K562 (cell line): ENCODE results near the gene TP73. TPM values are rescaled to one million over a fixed set of nuclear protein-coding genes. Genes with fewer than 3 reads are reported as not detected.

ENCODE experiments used
- ATAC-seq: fragments of 200-7000 bp; cut with Tn5 transposase; 3 replicates; pipeline ENCODE4 v1.9.1; 2020; ENCODE audit warnings: moderate library complexity
- BruUV-seq: library from RNA; stranded (reverse); fragments of 400-500 nt; replicated peaks from 2 replicates; lab custom pipeline; 2021; lab: Mats Ljungman, UMichigan
- CTCF ChIA-PET: fragments of 300-600 bp; formaldehyde crosslinking; extraction: SDS; loops from one replicate; lab custom pipeline; 2021; ENCODE audit warnings: low intra/inter-chr PET ratio; lab: Yijun Ruan, JAX
- POLR2A ChIA-PET: fragments of 300-600, 350-650 bp; sonication (Branson Sonifier 250); formaldehyde crosslinking; extraction: SDS; loops from one replicate; lab custom pipeline; 2021; ENCODE audit warnings: antibody characterized with exemption, inconsistent platforms; lab: Yijun Ruan, JAX
- DNase-seq, 4 experiments: peaks; one replicate each; pipeline versions ENCODE4 v3.0.0 to v3.0.0-alpha.2; 2011 to 2018; ENCODE audit warnings: low spot score in 3 of 4, mixed read lengths in 3 of 4; ENCODE audit errors: extremely low read depth in 1 of 4
- FAIRE-seq: peaks from 2 replicates; lab custom pipeline; 2011; peaks lifted over from hg19 to GRCh38; lab: Jason Lieb, UNC
- H2AFZ ChIP-seq: 2 replicates; pipeline ENCODE4 v1.6.0; 2011; ENCODE audit warnings: low read depth, low read length, control low read depth, inconsistent platforms
- H3K27ac ChIP-seq: fragments of 200-600 bp; 3 replicates; pipeline ENCODE4 v1.8.0; 2011; ENCODE audit warnings: low read depth, mild to moderate bottlenecking, control low read depth, inconsistent platforms, low read length, moderate library complexity, mixed read lengths; ENCODE audit errors: extremely low read depth
- H3K27me3 ChIP-seq, 2 experiments: fragments of 300-600 bp in 1 of 2; 2 replicates in 1 of 2; 3 replicates in 1 of 2; pipeline versions ENCODE4 v1.6.0 to v1.8.0; 2011; ENCODE audit warnings: inconsistent platforms in 2 of 2, low read length in 2 of 2, mild to moderate bottlenecking in 1 of 2, mixed read lengths in 1 of 2, moderate library complexity in 1 of 2; ENCODE audit not compliant: control insufficient read depth in 2 of 2, insufficient read depth in 2 of 2
- H3K36me3 ChIP-seq: fragments of 300-600 bp; 3 replicates; pipeline ENCODE4 v1.8.0; 2011; ENCODE audit warnings: mild to moderate bottlenecking, low read length, inconsistent platforms; ENCODE audit not compliant: control insufficient read depth, insufficient read depth
- H3K4me1 ChIP-seq, 2 experiments: fragments of 200-600 bp in 1 of 2; replicated peaks in 1 of 2; 2 replicates in 1 of 2; 3 replicates in 1 of 2; pipeline versions ENCODE4 v1.5.1 to v1.8.0; 2011; ENCODE audit warnings: inconsistent platforms in 2 of 2, low read length in 2 of 2, mild to moderate bottlenecking in 1 of 2, mixed read lengths in 1 of 2, moderate library complexity in 1 of 2; ENCODE audit not compliant: control insufficient read depth in 2 of 2, insufficient read depth in 2 of 2
- H3K4me2 ChIP-seq: 2 replicates; pipeline ENCODE4 v1.6.1; 2011; ENCODE audit warnings: low read length, control low read depth, inconsistent platforms, mixed read lengths; ENCODE audit not compliant: insufficient read depth
- H3K4me3 ChIP-seq: fragments of 200-600 bp; sonication (generic), shearing (Covaris generic); 2 replicates; pipeline ENCODE4 v1.5.1; 2016; ENCODE audit warnings: control low read depth, inconsistent platforms
- H3K79me2 ChIP-seq: fragments of 200-600 bp; 3 replicates; pipeline ENCODE4 v1.8.0; 2011; ENCODE audit warnings: low read length, inconsistent platforms; ENCODE audit not compliant: control insufficient read depth, insufficient read depth
- H3K9ac ChIP-seq, 2 experiments: 2 replicates each; pipeline versions ENCODE4 v1.6.0 to v1.6.1; 2011; ENCODE audit warnings: low read depth in 2 of 2, low read length in 2 of 2, control low read depth in 1 of 2, inconsistent platforms in 1 of 2, mild to moderate bottlenecking in 1 of 2, mixed read lengths in 1 of 2; ENCODE audit not compliant: insufficient read depth in 1 of 2
- H3K9me1 ChIP-seq: one replicate; pipeline ENCODE4 v1.6.0; 2011; ENCODE audit warnings: inconsistent platforms, mild to moderate bottlenecking, low read length, moderate library complexity; ENCODE audit not compliant: control insufficient read depth, insufficient read depth
- H3K9me3 ChIP-seq: replicated peaks from 2 replicates; pipeline ENCODE4 v1.5.1; 2011; ENCODE audit warnings: low read depth, low read length, inconsistent platforms; ENCODE audit not compliant: control insufficient read depth, insufficient read depth
- H4K20me1 ChIP-seq: replicated peaks from 2 replicates; pipeline ENCODE4 v1.6.1; 2011; ENCODE audit warnings: low read length, inconsistent platforms, mixed read lengths; ENCODE audit not compliant: control insufficient read depth, insufficient read depth
- FOXM1 ChIP-seq, 2 experiments: fragments of 450-650 bp in 1 of 2; sonication (generic) in 1 of 2; formaldehyde crosslinking in 1 of 2; IDR thresholded peaks; 2 replicates each; pipeline versions ENCODE4 v1.6.1 to v1.9.0; 2017 to 2022; ENCODE audit warnings: low read depth in 2 of 2, mild to moderate bottlenecking in 2 of 2, missing genetic modification reagents in 1 of 2, moderate library complexity in 1 of 2
- ZNF57 ChIP-seq: fragments of 450-650 bp; formaldehyde crosslinking; IDR thresholded peaks from 2 replicates; pipeline ENCODE4 v1.4.0; 2020; ENCODE audit warnings: mild to moderate bottlenecking, moderate library complexity
- WGBS: fragments of 100-300 bp; shearing (Covaris generic); methylation state at CpG from one replicate; pipeline ENCODE4 v1.1.6; 2016; ENCODE audit warnings: low coverage, mixed read lengths; ENCODE audit not compliant: insufficient coverage; ENCODE audit errors: missing lambda C conversion rate; 5-methylcytosine and 5-hydroxymethylcytosine counted together
- in situ Hi-C: fragments of 300-500 bp; cut with MboI; formaldehyde crosslinking; loops from 4 replicates; pipeline ENCODE4 v1.15.0; 2018; ENCODE audit warnings: inconsistent platforms, mixed read lengths
- intact Hi-C: fragments of 100-400 bp; cut with micrococcal nuclease; formaldehyde crosslinking; loops from 2 replicates; pipeline ENCODE4 v1.14.2; 2022
- polyA plus RNA-seq, 8 experiments: library from polyadenylated mRNA; depleted of rRNA in 4 of 8; stranded (reverse) in 5 of 8; unstranded in 3 of 8; fragments of >200 nt; fragmentation: Nextera tagmentation in 2 of 8; fragmentation: Illumina TruSeq in 1 of 8; extraction: Ambion mirVana in 2 of 8; extraction: Trizol in 1 of 8; gene quantifications; 2 replicates each; pipeline versions ENCODE4 v1.2.1 to v1.2.3, GENCODE V29; 2011 to 2014; ENCODE audit warnings: inconsistent platforms in 1 of 8, missing spikeins in 1 of 8
- total RNA-seq, 7 experiments: library from RNA; depleted of rRNA in 6 of 7; stranded (reverse); fragments of >200 nt in 6 of 7; fragmentation: Illumina TruSeq in 2 of 7; extraction: Trizol in 2 of 7; gene quantifications; 2 replicates each; pipeline versions ENCODE4 v1.2.1 to v1.2.3, GENCODE V29; 2011 to 2021; ENCODE audit warnings: low replicate concordance in 1 of 7
- TF ChIP-seq, protein P1 (sequence below): sonication (generic); formaldehyde crosslinking; IDR thresholded peaks from 2 replicates; pipeline ENCODE4 v1.8.0; 2022; ENCODE audit warnings: mild to moderate bottlenecking, missing genetic modification reagents
- TF ChIP-seq, protein P2 (sequence below): fragments of 450-650 bp; IDR thresholded peaks from 2 replicates; pipeline ENCODE4 v1.6.1; 2014; ENCODE audit warnings: low read depth, mild to moderate bottlenecking, moderate library complexity, borderline replicate concordance

Gene TP73
- total and polyA plus RNA-seq, 9 of the 15 experiments (the other 6 are each of a cell fraction or from before 2014, with no cell fraction given) = 0.07 to 1.6 (median 0.40) TPM; not detected in 2

DNA sequence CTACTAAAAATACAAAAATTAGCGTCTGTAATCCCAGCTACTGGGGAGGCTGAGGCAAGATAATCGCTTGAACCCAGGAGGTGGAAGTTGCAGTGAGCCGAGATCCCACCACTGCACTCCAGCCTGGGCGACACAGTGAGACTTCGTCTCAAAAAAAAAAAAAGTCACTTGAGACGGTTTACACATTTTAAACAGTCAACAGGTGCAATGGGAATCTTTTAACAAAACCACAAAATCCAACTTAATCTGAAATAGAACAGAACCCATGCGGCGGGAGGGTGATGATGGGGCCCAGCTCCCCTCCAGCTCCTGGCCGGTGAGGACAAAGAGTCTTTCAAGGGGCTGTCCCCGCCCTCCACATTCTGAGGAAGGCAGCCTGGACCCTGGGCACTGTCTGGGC is 48.3 kb downstream of the TP73 start:
- TF ChIP-seq FOXM1 (IDR thresholded peaks at IDR 0.05; ENCODE audit: low read depth) = no peak
- TF ChIP-seq FOXM1 (CRISPR knock-in tag; IDR thresholded peaks at IDR 0.05; ENCODE audit: low read depth) = no peak
- TF ChIP-seq, protein P1, sequence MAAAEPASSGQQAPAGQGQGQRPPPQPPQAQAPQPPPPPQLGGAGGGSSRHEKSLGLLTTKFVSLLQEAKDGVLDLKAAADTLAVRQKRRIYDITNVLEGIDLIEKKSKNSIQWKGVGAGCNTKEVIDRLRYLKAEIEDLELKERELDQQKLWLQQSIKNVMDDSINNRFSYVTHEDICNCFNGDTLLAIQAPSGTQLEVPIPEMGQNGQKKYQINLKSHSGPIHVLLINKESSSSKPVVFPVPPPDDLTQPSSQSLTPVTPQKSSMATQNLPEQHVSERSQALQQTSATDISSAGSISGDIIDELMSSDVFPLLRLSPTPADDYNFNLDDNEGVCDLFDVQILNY (CRISPR knock-in tag) = no peak
- TF ChIP-seq, protein P2, sequence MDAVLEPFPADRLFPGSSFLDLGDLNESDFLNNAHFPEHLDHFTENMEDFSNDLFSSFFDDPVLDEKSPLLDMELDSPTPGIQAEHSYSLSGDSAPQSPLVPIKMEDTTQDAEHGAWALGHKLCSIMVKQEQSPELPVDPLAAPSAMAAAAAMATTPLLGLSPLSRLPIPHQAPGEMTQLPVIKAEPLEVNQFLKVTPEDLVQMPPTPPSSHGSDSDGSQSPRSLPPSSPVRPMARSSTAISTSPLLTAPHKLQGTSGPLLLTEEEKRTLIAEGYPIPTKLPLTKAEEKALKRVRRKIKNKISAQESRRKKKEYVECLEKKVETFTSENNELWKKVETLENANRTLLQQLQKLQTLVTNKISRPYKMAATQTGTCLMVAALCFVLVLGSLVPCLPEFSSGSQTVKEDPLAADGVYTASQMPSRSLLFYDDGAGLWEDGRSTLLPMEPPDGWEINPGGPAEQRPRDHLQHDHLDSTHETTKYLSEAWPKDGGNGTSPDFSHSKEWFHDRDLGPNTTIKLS = no peak
- no peak for TF ChIP-seq ZNF57 (CRISPR knock-in tag)
- Histone ChIP-seq H4K20me1 (peaks cover 67% of the 10 kb centered on the region), H3K9me1 (no peaks in the 10 kb centered on the region), H3K4me1 (peaks cover 0 to 64% of the 10 kb centered on the region in 2 experiments; a peak in 2 of 5 replicates), H2AFZ (no peak overlapping the region), H3K4me3 (no peak overlapping the region), H3K27me3 (peaks cover 73 to 98% of the 10 kb centered on the region in 2 experiments), H3K4me2 (no peak overlapping the region), H3K27ac (no peak overlapping the region), H3K36me3 (no peaks in the 10 kb centered on the region), H3K9ac (no peak overlapping the region), H3K79me2 (no peaks in the 10 kb centered on the region), H3K9me3 (no peaks in the 10 kb centered on the region)
- ATAC-seq (no peak), DNase-seq (no peak), FAIRE-seq (no peak)
- WGBS = 2% methylated on average over 10 of the region's 10 CpGs
- BruUV-seq = no TSS peak
- in situ Hi-C loops (no loop called here), intact Hi-C loops (no loop called here)
- ChIA-PET POLR2A (interaction anchor here (0.6 kb wide), 1 partner anchor 29 kb away, joined by 3 read pairs; no protein-coding TSS in a partner anchor), CTCF (no interaction called here)
